DOHH2 (cell line): Measurements from ENCODE around the gene AK3.

Source experiments
- H3F3A ChIP-seq: fragments of 200-600 bp; sonication (generic), shearing (Covaris generic); 2 replicates; pipeline ENCODE4 v1.6.0; 2016; ENCODE audit warnings: antibody characterized with exemption, mild to moderate bottlenecking; ENCODE audit not compliant: control insufficient read depth, insufficient read depth
- H3K27ac ChIP-seq: fragments of 200-600 bp; sonication (generic); 2 replicates; pipeline ENCODE4 v1.5.1; 2014; ENCODE audit warnings: low read depth, mild to moderate bottlenecking, low read length, moderate library complexity
- H3K27me3 ChIP-seq: fragments of 200-600 bp; sonication (generic); 2 replicates; pipeline ENCODE4 v1.6.1; 2014; ENCODE audit warnings: mild to moderate bottlenecking, low read length, mixed read lengths; ENCODE audit not compliant: control insufficient read depth
- H3K36me3 ChIP-seq: fragments of 200-600 bp; sonication (generic); 2 replicates; pipeline ENCODE4 v1.6.1; 2014; ENCODE audit warnings: mild to moderate bottlenecking, low read length, moderate library complexity, mixed read lengths; ENCODE audit not compliant: control insufficient read depth
- H3K4me1 ChIP-seq: fragments of 200-600 bp; sonication (generic); 2 replicates; pipeline ENCODE4 v1.6.1; 2014; ENCODE audit warnings: mild to moderate bottlenecking, low read length, mixed read lengths; ENCODE audit not compliant: control insufficient read depth
- H3K4me2 ChIP-seq: fragments of 200-600 bp; sonication (generic); 2 replicates; pipeline ENCODE4 v1.6.0; 2014; ENCODE audit warnings: mild to moderate bottlenecking, low read length, moderate library complexity
- H3K4me3 ChIP-seq: fragments of 200-600 bp; sonication (generic); 2 replicates; pipeline ENCODE4 v1.5.1; 2014; ENCODE audit warnings: mild to moderate bottlenecking, low read length, mixed read lengths
- H3K79me2 ChIP-seq: fragments of 200-600 bp; sonication (generic); 2 replicates; pipeline ENCODE4 v1.6.1; 2014; ENCODE audit warnings: mild to moderate bottlenecking, low read length, mixed read lengths; ENCODE audit not compliant: control insufficient read depth
- H3K9me2 ChIP-seq: fragments of 200-600 bp; sonication (generic); replicated peaks from 2 replicates; pipeline ENCODE4 v1.6.1; 2014; ENCODE audit warnings: mild to moderate bottlenecking, low read length, mixed read lengths; ENCODE audit not compliant: control insufficient read depth
- H3K9me3 ChIP-seq: fragments of 200-600 bp; sonication (generic); 2 replicates; pipeline ENCODE4 v1.6.1; 2014; ENCODE audit warnings: antibody characterized with exemption, low read length, mixed read lengths; ENCODE audit not compliant: control insufficient read depth, insufficient read depth
- H4K20me1 ChIP-seq: fragments of 200-600 bp; sonication (generic); 2 replicates; pipeline ENCODE4 v1.6.0; 2014; ENCODE audit warnings: low read depth, mild to moderate bottlenecking, antibody characterized with exemption, low read length, moderate library complexity; ENCODE audit not compliant: control insufficient read depth, insufficient read depth
- CTCF ChIP-seq: fragments of 200-600 bp; sonication (generic); IDR thresholded peaks from one replicate; pipeline ENCODE4 v1.5.1; 2014; ENCODE audit warnings: antibody characterized with exemption, mild to moderate bottlenecking, low read depth, low read length; ENCODE audit not compliant: poor library complexity, severe bottlenecking
- EZH2phosphoT487 ChIP-seq: fragments of 200-600 bp; sonication (generic); IDR thresholded peaks from 2 replicates; pipeline ENCODE4 v1.6.1; 2017; ENCODE audit warnings: borderline replicate concordance, mild to moderate bottlenecking, antibody characterized with exemption, low read length, moderate library complexity, mixed read lengths

Gene AK3

GRCh38 chr9:4717815-4718214 lies 23.2 kb downstream of the AK3 start:
- Histone ChIP-seq H3K4me2 (no peak overlapping the region), H3K9me3 (no peaks in the 10 kb centered on the region), H3K9me2 (no peaks in the 10 kb centered on the region), H3K4me1 (no peaks in the 10 kb centered on the region), H3K36me3 (peaks cover 89% of the 10 kb centered on the region), H3K79me2 (peaks cover 9% of the 10 kb centered on the region; the same call in 1 of the 2 replicates), H4K20me1 (no peaks in the 10 kb centered on the region), H3K27ac (no peak overlapping the region), H3F3A (0 out of 2 replicates have a peak, but pooled peaks cover 8% of the 10 kb centered on the region), H3K27me3 (no peaks in the 10 kb centered on the region), H3K4me3 (no peak overlapping the region)
- no peak for TF ChIP-seq CTCF
- TF ChIP-seq EZH2phosphoT487: no peak

- no peaks in the 10 kb centered on the region for H3K9me3 ChIP-seq
- H3K4me3 ChIP-seq: no peak overlapping the region
- H3K4me2 ChIP-seq: no peak overlapping the region
- TF ChIP-seq EZH2phosphoT487 (no peak), CTCF (no peak)
- 0 out of 2 replicates have a peak, but pooled peaks cover 8% of the 10 kb centered on the region for H3F3A ChIP-seq
- no peaks in the 10 kb centered on the region for H3K4me1 ChIP-seq
- no peak overlapping the region for H3K27ac ChIP-seq
- H3K9me2 ChIP-seq: no peaks in the 10 kb centered on the region
- H3K27me3 ChIP-seq: no peaks in the 10 kb centered on the region
- peaks cover 92% of the 10 kb centered on the region for H3K36me3 ChIP-seq
- H3K79me2 ChIP-seq: no peaks in the 10 kb centered on the region
- no peaks in the 10 kb centered on the region; the same call in 1 of the 2 replicates for H4K20me1 ChIP-seq
Measured at GRCh38 chr9:4716163-4716562, 24.8 kb downstream of the AK3 start.

GRCh38 chr9:4714266-4715016 lies 26.6 kb downstream of the AK3 start:
- no peak overlapping the region for H3K27ac ChIP-seq

More at GRCh38 chr9:4714266-4715016, 26.6 kb downstream of the AK3 start:
- no peak for TF ChIP-seq EZH2phosphoT487
- TF ChIP-seq CTCF: no peak
- Histone ChIP-seq H3K36me3 (peaks cover 87% of the 10 kb centered on the region), H3K9me2 (no peaks in the 10 kb centered on the region), H3F3A (0 out of 2 replicates have a peak, but pooled peaks cover 8% of the 10 kb centered on the region), H4K20me1 (no peaks in the 10 kb centered on the region; the same call in 1 of the 2 replicates), H3K79me2 (no peaks in the 10 kb centered on the region), H3K4me2 (no peak overlapping the region), H3K27me3 (no peaks in the 10 kb centered on the region), H3K9me3 (no peaks in the 10 kb centered on the region), H3K4me3 (no peak overlapping the region), H3K4me1 (no peaks in the 10 kb centered on the region)
